NT2/D1 (cell line): ENCODE measurements around the gene MRTFB.

Source experiments
- SUZ12 ChIP-seq: IDR thresholded peaks from 2 replicates; pipeline ENCODE4 v1.6.1; 2011; ENCODE audit not compliant: insufficient read length, insufficient read depth; ENCODE audit errors: extremely low read depth
- YY1 ChIP-seq: IDR thresholded peaks from 2 replicates; pipeline ENCODE4 v1.6.1; 2011; ENCODE audit not compliant: insufficient read length, insufficient read depth
- ZNF274 ChIP-seq: IDR thresholded peaks from 2 replicates; pipeline ENCODE4 v1.6.1; 2011; ENCODE audit warnings: mild to moderate bottlenecking, low read depth, low read length

DNA sequence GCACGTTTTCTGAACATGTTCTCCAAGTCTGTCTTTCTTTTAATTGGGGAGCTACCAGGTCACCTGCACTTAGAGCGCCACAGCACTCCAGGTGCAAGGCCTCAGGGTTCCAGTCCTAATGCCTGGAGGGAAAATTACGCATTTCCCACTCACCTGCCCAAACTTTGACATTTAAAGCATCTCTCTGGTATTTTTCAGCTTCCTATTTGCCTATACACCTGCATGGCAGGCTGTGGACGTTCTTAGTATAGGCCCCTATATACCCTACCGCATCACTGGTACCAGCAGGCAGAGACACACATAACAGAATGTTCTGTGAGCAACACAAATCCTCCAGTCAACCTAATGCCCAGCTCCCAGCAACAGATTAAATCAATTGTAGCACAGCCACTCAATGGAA, 213.3 kb downstream of the MRTFB start:
- TF ChIP-seq ZNF274 (no peak), SUZ12 (no peak), YY1 (no peak)
